Colonic mucosa (tissue), 4 donors: ENCODE data around the gene IL10RB. TPM values are rescaled to one million over a fixed set of nuclear protein-coding genes. Genes with fewer than 3 reads are reported as not detected.
"Not testable (repeated sequence)": the region's sequence is repeated elsewhere in the genome, so short reads cannot be mapped to it uniquely, and the experiment has no call there.

Experiments used
- DNase-seq: peaks from one replicate; pipeline ENCODE4 v3.0.0-alpha.2; 2020
- H3K27ac ChIP-seq: fragments of 200-600 bp; one replicate; pipeline ENCODE4 v1.8.0; 2021
- H3K27me3 ChIP-seq: fragments of 200-600 bp; one replicate; pipeline ENCODE4 v1.8.0; 2021
- H3K36me3 ChIP-seq: fragments of 200-600 bp; one replicate; pipeline ENCODE4 v1.8.0; 2021
- H3K4me1 ChIP-seq: fragments of 200-600 bp; one replicate; pipeline ENCODE4 v1.8.0; 2021; ENCODE audit warnings: mild to moderate bottlenecking
- H3K4me3 ChIP-seq: fragments of 200-600 bp; one replicate; pipeline ENCODE4 v1.8.0; 2021
- H3K9ac ChIP-seq, 2 donors: one replicate each; pipeline ENCODE4 v1.7.0; 2013; ENCODE audit warnings: control low read depth in 2 of 2, low read depth in 2 of 2, low read length in 2 of 2
- H3K9me3 ChIP-seq: fragments of 200-600 bp; one replicate; pipeline ENCODE4 v1.8.0; 2021
- CTCF ChIP-seq: fragments of 200-600 bp; IDR thresholded peaks from one replicate; pipeline ENCODE4 v1.8.0; 2022; ENCODE audit warnings: antibody characterized with exemption, mild to moderate bottlenecking
- intact Hi-C: fragments of 100-400 bp; cut with DNase I; formaldehyde crosslinking; loops from one replicate; pipeline ENCODE4 v1.14.1; 2022
- total RNA-seq, 2 donors: library from RNA; stranded (reverse); fragmentation: NEBNext Ultra II Directional in 1 of 2; extraction: Animal tissue kit (Norgen Biotek cat#: 25700) in 1 of 2; gene quantifications; one replicate each; pipeline ENCODE4 v1.2.1, GENCODE V29; 2021
- donor health status: healthy.
- donor health status: DM: no; HTN: no; CAD: no.
- donor health status: DM: no; HTN: no; CAD: no.

The IL10RB gene
- total RNA-seq, 2 donors from 2014 or later = 48.0 to 86.3 TPM

GRCh38 chr21:33238565-33239255 is 27.5 kb upstream of the IL10RB start:
- no peak for TF ChIP-seq CTCF
- peak overlapping the region; percentile 31 for H3K27ac ChIP-seq
- intact Hi-C loops = no loop called here
- no peak overlapping the region for H3K9ac ChIP-seq
- H3K36me3 ChIP-seq = no peaks in the 10 kb centered on the region
- H3K9me3 ChIP-seq = no peaks in the 10 kb centered on the region
- H3K4me1 ChIP-seq = no peaks in the 10 kb centered on the region
- H3K27me3 ChIP-seq = no peaks in the 10 kb centered on the region
- no peak overlapping the region for H3K4me3 ChIP-seq
- no peak for DNase-seq

GRCh38 chr21:33239559-33240127 is 26.5 kb upstream of the IL10RB start:
- H3K27ac ChIP-seq, H3K4me3 ChIP-seq, H3K9me3 ChIP-seq, H3K4me1 ChIP-seq, DNase-seq, intact Hi-C loops, H3K27me3 ChIP-seq, H3K36me3 ChIP-seq: not testable (repeated sequence)
- peak overlapping the region; percentile 4 to 12 for H3K9ac ChIP-seq

DNA sequence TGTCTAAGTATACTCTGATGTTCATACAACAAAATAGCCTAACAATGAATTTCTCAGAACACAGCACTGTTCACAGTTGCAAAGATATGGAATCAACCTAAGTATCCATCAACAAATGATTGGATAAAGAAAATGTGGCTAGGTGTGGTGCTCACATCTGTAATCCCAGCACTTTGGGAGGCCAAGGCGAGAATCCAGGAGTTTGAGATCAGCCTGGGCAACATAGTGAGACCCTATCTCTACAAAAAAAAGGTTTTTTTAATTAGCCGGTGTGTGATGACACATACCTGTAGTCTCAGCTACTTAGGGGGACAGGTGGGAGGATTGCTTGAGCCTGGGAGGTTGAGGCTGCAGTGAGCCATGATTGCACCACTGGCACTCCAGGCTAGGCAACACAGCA is 25.8 kb upstream of the IL10RB start:
- no peak overlapping the region for H3K27ac ChIP-seq
- no peaks in the 10 kb centered on the region for H3K36me3 ChIP-seq
- H3K27me3 ChIP-seq = no peaks in the 10 kb centered on the region
- intact Hi-C loops = no loop called here
- no peak for DNase-seq
- H3K4me3 ChIP-seq = no peak overlapping the region
- no peak for TF ChIP-seq CTCF
- H3K9me3 ChIP-seq = no peaks in the 10 kb centered on the region
- no peak overlapping the region for H3K9ac ChIP-seq
- H3K4me1 ChIP-seq = no peaks in the 10 kb centered on the region

- Histone ChIP-seq H3K36me3 (peaks cover 4% of the 10 kb centered on the region), H3K9me3 (no peaks in the 10 kb centered on the region), H3K27me3 (no peaks in the 10 kb centered on the region), H3K27ac (no peak overlapping the region), H3K4me3 (no peak overlapping the region), H3K9ac (no peak overlapping the region), H3K4me1 (no peaks in the 10 kb centered on the region)
- no peak for TF ChIP-seq CTCF
- intact Hi-C loops = no loop called here
- no peak for DNase-seq
Observed at GRCh38 chr21:33241846-33242245, 24.3 kb upstream of the IL10RB start.

DNA sequence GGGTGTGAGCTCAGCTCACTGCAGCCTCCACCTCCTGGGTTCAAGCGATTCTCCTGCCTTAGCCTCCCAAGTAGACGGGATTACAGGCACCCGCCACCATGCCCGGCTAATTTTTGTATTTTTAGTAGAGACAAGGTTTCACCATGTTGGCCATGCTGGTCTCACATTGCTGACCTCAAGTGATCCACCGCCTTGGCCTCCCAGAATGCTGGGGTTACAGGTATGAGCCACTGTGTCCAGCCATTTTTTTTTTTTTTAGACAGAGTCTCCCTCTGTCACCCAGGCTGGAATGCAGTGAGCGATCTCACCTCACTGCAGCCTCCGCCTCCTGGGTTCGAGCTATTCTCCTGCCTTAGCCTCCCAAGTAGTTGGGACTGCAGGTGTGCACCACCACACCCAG is 23.3 kb upstream of the IL10RB start:
- H3K27me3 ChIP-seq, H3K4me1 ChIP-seq, H3K4me3 ChIP-seq, H3K27ac ChIP-seq, DNase-seq, H3K36me3 ChIP-seq, intact Hi-C loops, H3K9me3 ChIP-seq, H3K9ac ChIP-seq: not testable (repeated sequence)

GRCh38 chr21:33244082-33244778 is 21.9 kb upstream of the IL10RB start:
- no peak overlapping the region for H3K27ac ChIP-seq
- H3K4me1 ChIP-seq = no peaks in the 10 kb centered on the region
- no peaks in the 10 kb centered on the region for H3K9me3 ChIP-seq
- intact Hi-C loops = no loop called here
- TF ChIP-seq CTCF = no peak
- DNase-seq = no peak
- H3K9ac ChIP-seq = no peak overlapping the region
- no peaks in the 10 kb centered on the region for H3K27me3 ChIP-seq
- no peak overlapping the region for H3K4me3 ChIP-seq
- peaks cover 6% of the 10 kb centered on the region for H3K36me3 ChIP-seq
